Keratinocyte (primary cell): ENCODE data around the gene PLD4. TPM values are rescaled to one million over a fixed set of nuclear protein-coding genes. Genes with fewer than 3 reads are reported as not detected.

ENCODE experiments used
- DNase-seq: peaks from one replicate; pipeline ENCODE4 v3.0.0-alpha.2; 2011; ENCODE audit warnings: low read depth, missing footprints, low spot score
- FAIRE-seq: peaks from 2 replicates; lab custom pipeline; 2011; peaks lifted over from hg19 to GRCh38; lab: Jason Lieb, UNC
- H2AFZ ChIP-seq: 2 replicates; pipeline ENCODE4 v1.6.0; 2012; ENCODE audit warnings: low read length, control low read depth, inconsistent platforms; ENCODE audit not compliant: control insufficient read depth
- H3K27ac ChIP-seq: 2 replicates; pipeline ENCODE4 v1.5.1; 2011; ENCODE audit warnings: low read length; ENCODE audit not compliant: control insufficient read depth, insufficient read depth
- H3K27me3 ChIP-seq: 3 replicates; pipeline ENCODE4 v1.6.0; 2011; ENCODE audit warnings: low read length; ENCODE audit not compliant: control insufficient read depth, insufficient read depth; ENCODE audit errors: extremely low read depth
- H3K36me3 ChIP-seq, 2 experiments: 2 replicates in 1 of 2; 3 replicates in 1 of 2; pipeline ENCODE4 v1.5.1; 2011; ENCODE audit warnings: low read length in 2 of 2, mild to moderate bottlenecking in 1 of 2; ENCODE audit not compliant: control insufficient read depth in 2 of 2, insufficient read depth in 2 of 2; ENCODE audit errors: extremely low read depth in 1 of 2
- H3K4me1 ChIP-seq: 3 replicates; pipeline ENCODE4 v1.5.1; 2011; ENCODE audit warnings: low read length; ENCODE audit not compliant: control insufficient read depth, insufficient read depth; ENCODE audit errors: extremely low read depth
- H3K4me2 ChIP-seq: 3 replicates; pipeline ENCODE4 v1.6.0; 2011; ENCODE audit warnings: low read depth, low read length; ENCODE audit not compliant: control insufficient read depth, insufficient read depth; ENCODE audit errors: extremely low read depth
- H3K4me3 ChIP-seq, 3 experiments: fragments of 200-600 bp in 1 of 3; sonication (generic) in 1 of 3; 2 replicates in 2 of 3; 3 replicates in 1 of 3; pipeline ENCODE4 v1.5.1; 2011 to 2016; ENCODE audit warnings: low read length in 3 of 3, mild to moderate bottlenecking in 3 of 3, control low read depth in 2 of 3, inconsistent platforms in 1 of 3, low read depth in 1 of 3, mixed read lengths in 1 of 3, mixed run types in 1 of 3, moderate library complexity in 1 of 3; ENCODE audit not compliant: control insufficient read depth in 2 of 3, insufficient read depth in 2 of 3; ENCODE audit errors: extremely low read depth in 1 of 3
- H3K79me2 ChIP-seq: 2 replicates; pipeline ENCODE4 v1.6.0; 2012; ENCODE audit warnings: low read length; ENCODE audit not compliant: control insufficient read depth, insufficient read depth
- H3K9ac ChIP-seq: 3 replicates; pipeline ENCODE4 v1.6.0; 2011; ENCODE audit warnings: low read length; ENCODE audit not compliant: control insufficient read depth, insufficient read depth; ENCODE audit errors: extremely low read depth
- H3K9me1 ChIP-seq: 3 replicates; pipeline ENCODE4 v1.6.0; 2011; ENCODE audit warnings: low read length; ENCODE audit not compliant: control insufficient read depth, insufficient read depth; ENCODE audit errors: extremely low read depth
- H3K9me3 ChIP-seq: 2 replicates; pipeline ENCODE4 v1.5.1; 2012; ENCODE audit warnings: low read depth, low read length; ENCODE audit not compliant: control insufficient read depth
- H4K20me1 ChIP-seq: 3 replicates; pipeline ENCODE4 v1.6.0; 2011; ENCODE audit warnings: low read length; ENCODE audit not compliant: control insufficient read depth, insufficient read depth; ENCODE audit errors: extremely low read depth
- EZH2 ChIP-seq: IDR thresholded peaks from one replicate; pipeline ENCODE4 v1.6.1; 2012; ENCODE audit warnings: inconsistent platforms, mild to moderate bottlenecking, low read length, moderate library complexity
- dilution Hi-C: fragments of 300-500 bp; cut with MboI; formaldehyde crosslinking; loops from one replicate; pipeline ENCODE4 v1.7.0; 2020; ENCODE audit warnings: low sequenced_read_pairs; ENCODE audit not compliant: extremely low pct_ligation_motif_present
- polyA plus RNA-seq, 5 experiments: library from polyadenylated mRNA; depleted of rRNA in 3 of 5; stranded (reverse) in 3 of 5; stranded (forward) in 1 of 5; unstranded in 1 of 5; fragments of >200 nt; gene quantifications; 1 replicate in 1 of 5; 2 replicates in 3 of 5; 3 replicates in 1 of 5; pipeline versions ENCODE4 v1.2.1 to v1.2.3, GENCODE V29; 2011 to 2012; ENCODE audit warnings: missing spikeins in 2 of 5, low read depth in 1 of 5, low replicate concordance in 1 of 5
- TF ChIP-seq, protein P1 (sequence below), 3 experiments: IDR thresholded peaks in 1 of 3; conservative IDR thresholded peaks in 1 of 3; optimal IDR thresholded peaks in 1 of 3; 2 replicates in 2 of 3; 3 replicates in 1 of 3; pipeline versions ENCODE3 to v1.5.1; 2011; ENCODE audit warnings: low read length in 3 of 3, mild to moderate bottlenecking in 3 of 3, moderate library complexity in 2 of 3, control low read depth in 1 of 3, inconsistent platforms in 1 of 3; ENCODE audit not compliant: insufficient read depth in 2 of 3; ENCODE audit errors: extremely low read depth in 1 of 3

The PLD4 gene
- polyA plus RNA-seq, 1 donor (not counting 4 experiments of a cell fraction or from before 2014, with no cell fraction given) = not detected

DNA sequence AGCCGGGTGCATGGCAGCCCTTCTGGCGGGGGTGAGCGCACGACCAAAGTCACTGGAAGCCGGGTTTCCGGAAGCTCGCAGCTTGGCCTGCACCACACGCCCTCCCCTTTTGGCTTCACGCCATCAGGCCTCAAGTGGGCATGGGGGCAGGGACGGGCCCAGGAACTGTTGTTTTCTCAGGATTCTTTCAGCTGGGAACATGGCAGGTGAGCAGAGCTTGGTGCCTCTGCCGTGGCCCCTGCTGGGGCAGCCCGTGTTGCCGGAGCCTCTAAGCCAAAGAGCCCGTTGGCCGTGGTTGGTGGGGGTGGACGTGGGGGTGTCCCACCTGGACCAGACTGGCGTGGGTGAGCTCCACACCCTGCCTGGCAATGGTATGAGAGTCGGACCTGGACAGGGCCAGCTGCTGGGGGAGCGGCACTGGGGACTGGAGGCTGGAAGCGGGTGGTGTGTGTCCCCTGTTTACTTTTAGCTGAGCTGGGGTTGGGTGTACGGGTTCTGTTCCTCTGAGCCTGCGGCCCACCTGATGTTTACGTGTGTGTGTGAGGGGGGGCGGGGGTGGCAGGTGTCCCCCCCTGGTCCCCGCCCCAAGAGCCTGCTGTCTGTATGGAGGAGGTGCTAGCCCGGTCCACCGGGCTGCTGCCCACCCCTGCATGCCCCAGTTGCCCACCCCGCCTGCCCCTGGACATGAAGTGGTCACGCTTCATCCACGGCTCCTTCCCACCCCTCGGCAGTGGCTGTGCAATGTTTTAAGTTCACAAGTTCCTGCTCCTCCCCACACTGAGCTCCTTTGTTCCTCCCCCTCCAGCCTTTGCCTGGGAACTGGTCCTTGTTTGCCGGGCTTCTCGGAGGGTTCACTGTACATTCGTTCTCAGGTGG, 28.7 kb upstream of the PLD4 start:
- Histone ChIP-seq H3K4me2 (no peak overlapping the region), H2AFZ (no peak overlapping the region), H3K9me1 (no peaks in the 10 kb centered on the region), H4K20me1 (no peaks in the 10 kb centered on the region), H3K27ac (no peak overlapping the region), H3K36me3 (peaks cover 15 to 21% of the 10 kb centered on the region in 2 experiments), H3K79me2 (no peaks in the 10 kb centered on the region), H3K4me1 (peaks cover 3% of the 10 kb centered on the region), H3K4me3 (no peak overlapping the region), H3K9ac (no peak overlapping the region), H3K9me3 (no peaks in the 10 kb centered on the region), H3K27me3 (no peaks in the 10 kb centered on the region)
- dilution Hi-C loops = no loop called here
- FAIRE-seq (no peak), DNase-seq (no peak)
- no peak for TF ChIP-seq EZH2
- TF ChIP-seq, protein P1, sequence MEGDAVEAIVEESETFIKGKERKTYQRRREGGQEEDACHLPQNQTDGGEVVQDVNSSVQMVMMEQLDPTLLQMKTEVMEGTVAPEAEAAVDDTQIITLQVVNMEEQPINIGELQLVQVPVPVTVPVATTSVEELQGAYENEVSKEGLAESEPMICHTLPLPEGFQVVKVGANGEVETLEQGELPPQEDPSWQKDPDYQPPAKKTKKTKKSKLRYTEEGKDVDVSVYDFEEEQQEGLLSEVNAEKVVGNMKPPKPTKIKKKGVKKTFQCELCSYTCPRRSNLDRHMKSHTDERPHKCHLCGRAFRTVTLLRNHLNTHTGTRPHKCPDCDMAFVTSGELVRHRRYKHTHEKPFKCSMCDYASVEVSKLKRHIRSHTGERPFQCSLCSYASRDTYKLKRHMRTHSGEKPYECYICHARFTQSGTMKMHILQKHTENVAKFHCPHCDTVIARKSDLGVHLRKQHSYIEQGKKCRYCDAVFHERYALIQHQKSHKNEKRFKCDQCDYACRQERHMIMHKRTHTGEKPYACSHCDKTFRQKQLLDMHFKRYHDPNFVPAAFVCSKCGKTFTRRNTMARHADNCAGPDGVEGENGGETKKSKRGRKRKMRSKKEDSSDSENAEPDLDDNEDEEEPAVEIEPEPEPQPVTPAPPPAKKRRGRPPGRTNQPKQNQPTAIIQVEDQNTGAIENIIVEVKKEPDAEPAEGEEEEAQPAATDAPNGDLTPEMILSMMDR (optimal IDR thresholded peaks at IDR 0.05 in 1 of 3, IDR thresholded peaks at IDR 0.05 in 1 of 3, conservative IDR thresholded peaks at IDR 0.05 in 1 of 3; ENCODE audit: extremely low read depth in 1 of 3, insufficient read depth in 2 of 3, low read length in 3 of 3) = no peak

DNA sequence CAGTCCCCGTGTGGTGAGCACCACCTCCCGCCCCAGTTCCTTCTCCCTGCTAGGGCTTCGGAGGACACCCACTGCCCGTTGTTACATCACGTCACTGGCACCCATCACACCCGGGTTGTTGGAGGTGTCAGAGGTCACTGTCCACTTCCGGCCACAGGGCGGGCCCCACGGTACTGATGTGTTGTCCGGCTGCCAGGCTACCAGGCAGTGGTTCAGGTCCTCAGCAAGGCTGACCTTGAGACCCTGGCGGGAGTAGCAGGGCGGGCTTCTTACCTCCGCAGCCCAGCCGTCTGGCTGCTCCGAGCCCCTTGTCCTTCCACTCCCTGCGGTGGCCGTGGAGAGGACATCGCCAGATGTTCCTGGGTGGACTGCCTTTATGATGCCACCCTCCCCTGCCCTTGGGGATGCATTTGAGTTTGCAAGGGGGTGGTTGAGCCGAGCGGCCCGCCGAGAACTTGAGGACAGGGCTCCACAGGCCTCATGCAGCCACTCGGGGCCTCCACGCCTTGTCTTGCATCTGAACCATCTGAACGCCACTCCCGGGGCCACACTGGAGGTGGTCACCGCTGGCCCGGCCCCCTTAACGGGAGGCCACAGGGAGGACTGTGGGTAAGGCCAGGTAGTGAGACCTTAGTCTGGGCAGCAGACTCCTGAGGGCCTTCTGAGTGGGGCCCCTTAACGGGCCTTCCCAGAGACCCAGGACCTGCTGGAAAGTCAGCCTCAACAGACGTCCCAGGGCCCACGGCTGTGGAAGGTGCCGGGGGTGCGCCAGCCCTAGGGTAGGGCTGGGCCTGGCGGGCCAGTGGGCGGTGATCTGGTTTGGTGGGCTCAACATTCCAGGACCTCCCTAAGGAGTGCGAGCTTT, 27.1 kb upstream of the PLD4 start:
- no peaks in the 10 kb centered on the region for H3K27me3 ChIP-seq
- no peaks in the 10 kb centered on the region for H3K9me3 ChIP-seq
- no peaks in the 10 kb centered on the region for H3K79me2 ChIP-seq
- H3K9ac ChIP-seq = no peak overlapping the region
- H3K4me1 ChIP-seq = peaks cover 3% of the 10 kb centered on the region
- H4K20me1 ChIP-seq = no peaks in the 10 kb centered on the region
- DNase-seq (no peak), FAIRE-seq (no peak)
- no peak for TF ChIP-seq EZH2
- TF ChIP-seq, protein P1 (optimal IDR thresholded peaks at IDR 0.05 in 1 of 3, IDR thresholded peaks at IDR 0.05 in 1 of 3, conservative IDR thresholded peaks at IDR 0.05 in 1 of 3; ENCODE audit: extremely low read depth in 1 of 3, insufficient read depth in 2 of 3, low read length in 3 of 3) = no peak
- no peaks in the 10 kb centered on the region for H3K9me1 ChIP-seq
- H3K4me2 ChIP-seq = no peak overlapping the region
- dilution Hi-C loops = no loop called here
- H3K4me3 ChIP-seq = no peak overlapping the region
- H3K36me3 ChIP-seq = peaks cover 15 to 21% of the 10 kb centered on the region in 2 experiments
- no peak overlapping the region for H3K27ac ChIP-seq
- no peak overlapping the region for H2AFZ ChIP-seq
